Left lung (tissue), 14 donors: ENCODE data around the gene VPS35L. TPM values are rescaled to one million over a fixed set of nuclear protein-coding genes. Genes with fewer than 3 reads are reported as not detected.

Source experiments
- ATAC-seq: fragments of 200-7000 bp; cut with Tn5 transposase; one replicate; pipeline ENCODE4 v1.9.1; 2020; ENCODE audit warnings: moderate library complexity
- DNase-seq, 4 donors: peaks; one replicate each; pipeline ENCODE4 v3.0.0-alpha.2; 2013 to 2020
- H3K27ac ChIP-seq, 2 donors: fragments of 200-600 bp; sonication (generic) in 1 of 2; one replicate each; pipeline versions ENCODE4 v1.5.0 to v1.8.0; 2020 to 2021
- H3K27me3 ChIP-seq, 2 donors: fragments of 200-600 bp; sonication (generic) in 1 of 2; one replicate each; pipeline versions ENCODE4 v1.5.0 to v1.8.0; 2020 to 2021
- H3K36me3 ChIP-seq, 2 donors: fragments of 200-600 bp; sonication (generic) in 1 of 2; one replicate each; pipeline versions ENCODE4 v1.5.0 to v1.8.0; 2020 to 2021
- H3K4me1 ChIP-seq, 2 donors: fragments of 200-600 bp; one replicate each; pipeline ENCODE4 v1.8.0; 2021
- H3K4me3 ChIP-seq, 2 donors: fragments of 200-600 bp; sonication (generic) in 1 of 2; one replicate each; pipeline versions ENCODE4 v1.5.0 to v1.8.0; 2020 to 2021; ENCODE audit warnings: mild to moderate bottlenecking in 1 of 2
- H3K9me3 ChIP-seq, 2 donors: fragments of 200-600 bp; sonication (generic) in 1 of 2; one replicate each; pipeline versions ENCODE4 v1.5.0 to v1.8.0; 2020 to 2021
- intact Hi-C, 2 donors: fragments of 100-400 bp; cut with DNase I; formaldehyde crosslinking; loops; one replicate each; pipeline versions ENCODE4 v1.11.2 to v1.14.2; 2022
- long read RNA-seq, 12 donors: library from polyadenylated mRNA in 2 of 12; unstranded in 2 of 12; transcript quantifications; one replicate each; pipeline ENCODE4 v2.0.0 and lab custom pipeline, GENCODE V29; 2019 to 2026
- polyA plus RNA-seq, 6 donors: library from polyadenylated mRNA; unstranded; fragments of 120-200 nt; gene quantifications; one replicate each; pipeline ENCODE4 v1.2.1, GENCODE V29; 2013; ENCODE audit not compliant: insufficient read length in 6 of 6
- total RNA-seq, 2 donors: library from RNA; stranded (reverse); fragmentation: NEBNext Ultra II Directional; extraction: Animal tissue kit (Norgen Biotek cat#: 25700); gene quantifications; one replicate each; pipeline ENCODE4 v1.2.1, GENCODE V29; 2021
- TF ChIP-seq, protein P1 (sequence below), 2 donors: fragments of 200-600 bp; sonication (generic) in 1 of 2; IDR thresholded peaks; one replicate each; pipeline versions ENCODE4 v1.5.0 to v1.8.0; 2021; ENCODE audit warnings: antibody characterized with exemption in 2 of 2
- donor health status: DM: no; HTN: yes; CAD: no.
- donor health status: DM: no; HTN: no; CAD: no.

VPS35L gene, protein sequence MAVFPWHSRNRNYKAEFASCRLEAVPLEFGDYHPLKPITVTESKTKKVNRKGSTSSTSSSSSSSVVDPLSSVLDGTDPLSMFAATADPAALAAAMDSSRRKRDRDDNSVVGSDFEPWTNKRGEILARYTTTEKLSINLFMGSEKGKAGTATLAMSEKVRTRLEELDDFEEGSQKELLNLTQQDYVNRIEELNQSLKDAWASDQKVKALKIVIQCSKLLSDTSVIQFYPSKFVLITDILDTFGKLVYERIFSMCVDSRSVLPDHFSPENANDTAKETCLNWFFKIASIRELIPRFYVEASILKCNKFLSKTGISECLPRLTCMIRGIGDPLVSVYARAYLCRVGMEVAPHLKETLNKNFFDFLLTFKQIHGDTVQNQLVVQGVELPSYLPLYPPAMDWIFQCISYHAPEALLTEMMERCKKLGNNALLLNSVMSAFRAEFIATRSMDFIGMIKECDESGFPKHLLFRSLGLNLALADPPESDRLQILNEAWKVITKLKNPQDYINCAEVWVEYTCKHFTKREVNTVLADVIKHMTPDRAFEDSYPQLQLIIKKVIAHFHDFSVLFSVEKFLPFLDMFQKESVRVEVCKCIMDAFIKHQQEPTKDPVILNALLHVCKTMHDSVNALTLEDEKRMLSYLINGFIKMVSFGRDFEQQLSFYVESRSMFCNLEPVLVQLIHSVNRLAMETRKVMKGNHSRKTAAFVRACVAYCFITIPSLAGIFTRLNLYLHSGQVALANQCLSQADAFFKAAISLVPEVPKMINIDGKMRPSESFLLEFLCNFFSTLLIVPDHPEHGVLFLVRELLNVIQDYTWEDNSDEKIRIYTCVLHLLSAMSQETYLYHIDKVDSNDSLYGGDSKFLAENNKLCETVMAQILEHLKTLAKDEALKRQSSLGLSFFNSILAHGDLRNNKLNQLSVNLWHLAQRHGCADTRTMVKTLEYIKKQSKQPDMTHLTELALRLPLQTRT
- total RNA-seq (10 to 100 TPM; 57.3 to 70.2 TPM), polyA plus RNA-seq (10 to 100 TPM; 54.8 to 66.1 (median 57.7) TPM)
- long read RNA-seq, donor 1, partial matches to known transcripts = 127 of 154 reads
- long read RNA-seq, donor 1, other reads (novel, unspliced or antisense) = 21 of 154 reads
- long read RNA-seq, donor 2, partial matches to known transcripts = 12 of 18 reads
- long read RNA-seq, donor 2, other reads (novel, unspliced or antisense) = 0 of 18 reads
- long read RNA-seq, donor 3, partial matches to known transcripts = 0 of 8 reads
- long read RNA-seq, donor 3, other reads (novel, unspliced or antisense) = 0 of 8 reads
- long read RNA-seq, donor 4, partial matches to known transcripts = 2 of 7 reads
- long read RNA-seq, donor 4, other reads (novel, unspliced or antisense) = 1 of 7 reads
- long read RNA-seq, donor 5, transcript VPS35L-203 (31 exons, 3,855 nt) = major isoform, 6 of 87 reads
- long read RNA-seq, donor 5, partial matches to known transcripts = 68 of 87 reads
- long read RNA-seq, donor 5, other reads (novel, unspliced or antisense) = 12 of 87 reads
- long read RNA-seq, donor 6, partial matches to known transcripts = 40 of 42 reads
- long read RNA-seq, donor 6, other reads (novel, unspliced or antisense) = 0 of 42 reads
- long read RNA-seq, donor 7, partial matches to known transcripts = 0 of 4 reads
- long read RNA-seq, donor 7, other reads (novel, unspliced or antisense) = 0 of 4 reads
- long read RNA-seq, donor 8, transcript VPS35L-203 (31 exons, 3,855 nt) = major isoform, 6 of 117 reads
- long read RNA-seq, donor 8, partial matches to known transcripts = 103 of 117 reads
- long read RNA-seq, donor 8, other reads (novel, unspliced or antisense) = 8 of 117 reads
- long read RNA-seq, donor 9 = 0 reads
- long read RNA-seq, donor 10, partial matches to known transcripts = 8 of 14 reads
- long read RNA-seq, donor 10, other reads (novel, unspliced or antisense) = 2 of 14 reads
- long read RNA-seq, donor 11 = 0 reads
- long read RNA-seq, donor 12, transcript VPS35L-203 (31 exons, 3,855 nt) = major isoform, 5 of 6 reads
- long read RNA-seq, donor 12, partial matches to known transcripts = 0 of 6 reads
- long read RNA-seq, donor 12, other reads (novel, unspliced or antisense) = 0 of 6 reads

DNA sequence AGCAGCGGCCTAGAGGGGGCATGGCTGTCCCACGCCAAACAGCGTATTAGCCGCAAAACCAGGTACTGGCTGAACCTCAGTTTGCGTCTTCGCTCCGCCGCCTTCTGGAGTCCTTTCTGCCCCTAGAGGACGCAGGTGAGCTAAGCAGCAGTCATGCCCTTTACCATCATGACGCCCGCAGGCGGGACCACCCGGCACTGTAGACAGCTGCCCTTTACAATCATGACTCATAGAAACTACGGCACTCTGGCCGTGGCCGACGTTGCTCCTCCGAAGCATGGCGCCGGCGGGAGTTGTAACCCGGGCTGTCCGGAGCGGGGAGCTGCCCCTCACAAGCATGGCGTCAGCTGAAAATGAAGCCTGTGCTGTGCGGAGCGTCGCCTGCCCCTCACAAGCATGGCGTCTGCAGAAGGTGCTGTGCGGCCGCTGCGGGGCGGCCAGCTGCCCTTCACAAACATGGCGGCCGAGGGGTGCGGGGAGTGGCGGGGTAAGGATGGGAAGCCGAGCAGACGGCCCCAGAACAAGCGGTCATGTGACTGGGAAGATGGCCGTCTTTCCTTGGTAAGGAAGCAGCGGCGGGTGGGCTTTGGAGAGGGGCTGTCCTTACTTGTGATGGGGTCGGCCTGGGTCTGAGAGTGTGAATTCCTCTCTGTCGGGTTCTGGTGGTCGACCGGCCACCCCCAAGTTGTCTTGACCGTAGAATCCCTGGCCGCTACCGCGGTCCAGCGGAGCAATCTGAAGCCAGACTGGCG, at the start of gene VPS35L:
Gene VPS35L (plus strand): TSS at position 518 of the 752 bp plus-strand sequence. CDS start 27 bp downstream, at position 545.
- peaks cover 5 to 16% of the 10 kb centered on the region in 2 donors for H3K4me1 ChIP-seq
- intact Hi-C loops = no loop called here
- peak within 1 kb of the TSS; percentile 60 to 69 for H3K4me3 ChIP-seq
- peak; percentile 99 for ATAC-seq
- peak within 1 kb of the TSS; percentile 80 to 85 for H3K27ac ChIP-seq
- peak; percentile 98 to 99 (median 99) for DNase-seq
- TF ChIP-seq, protein P1, sequence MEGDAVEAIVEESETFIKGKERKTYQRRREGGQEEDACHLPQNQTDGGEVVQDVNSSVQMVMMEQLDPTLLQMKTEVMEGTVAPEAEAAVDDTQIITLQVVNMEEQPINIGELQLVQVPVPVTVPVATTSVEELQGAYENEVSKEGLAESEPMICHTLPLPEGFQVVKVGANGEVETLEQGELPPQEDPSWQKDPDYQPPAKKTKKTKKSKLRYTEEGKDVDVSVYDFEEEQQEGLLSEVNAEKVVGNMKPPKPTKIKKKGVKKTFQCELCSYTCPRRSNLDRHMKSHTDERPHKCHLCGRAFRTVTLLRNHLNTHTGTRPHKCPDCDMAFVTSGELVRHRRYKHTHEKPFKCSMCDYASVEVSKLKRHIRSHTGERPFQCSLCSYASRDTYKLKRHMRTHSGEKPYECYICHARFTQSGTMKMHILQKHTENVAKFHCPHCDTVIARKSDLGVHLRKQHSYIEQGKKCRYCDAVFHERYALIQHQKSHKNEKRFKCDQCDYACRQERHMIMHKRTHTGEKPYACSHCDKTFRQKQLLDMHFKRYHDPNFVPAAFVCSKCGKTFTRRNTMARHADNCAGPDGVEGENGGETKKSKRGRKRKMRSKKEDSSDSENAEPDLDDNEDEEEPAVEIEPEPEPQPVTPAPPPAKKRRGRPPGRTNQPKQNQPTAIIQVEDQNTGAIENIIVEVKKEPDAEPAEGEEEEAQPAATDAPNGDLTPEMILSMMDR (IDR thresholded peaks at IDR 0.05) = peak; percentile 63 to 66
- peaks cover 0 to 8% of the 10 kb centered on the region in 2 donors for H3K36me3 ChIP-seq
- H3K27me3 ChIP-seq = no peaks in the 10 kb centered on the region
- H3K9me3 ChIP-seq = no peaks in the 10 kb centered on the region

DNA sequence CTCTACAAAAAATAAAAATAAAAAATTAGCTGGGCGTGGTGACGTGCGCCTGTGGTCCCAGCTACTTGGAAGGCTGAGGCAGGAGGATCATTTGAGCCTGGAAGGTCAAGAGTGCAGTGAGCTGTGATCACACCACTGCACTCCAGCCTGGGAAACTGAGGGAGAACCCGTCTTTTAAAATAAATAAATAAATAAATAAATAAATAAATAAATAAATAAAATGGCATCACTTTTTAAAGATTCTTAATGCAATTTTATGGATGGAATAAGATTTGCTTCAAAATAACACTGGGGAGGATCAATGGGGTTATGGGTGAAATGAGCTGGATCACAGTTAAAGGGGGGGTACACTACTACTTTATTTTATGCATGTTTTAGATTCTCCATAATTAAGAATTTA, 48.5 kb upstream of the VPS35L start:
- ATAC-seq = no peak
- TF ChIP-seq, protein P1 (IDR thresholded peaks at IDR 0.05) = no peak

DNA sequence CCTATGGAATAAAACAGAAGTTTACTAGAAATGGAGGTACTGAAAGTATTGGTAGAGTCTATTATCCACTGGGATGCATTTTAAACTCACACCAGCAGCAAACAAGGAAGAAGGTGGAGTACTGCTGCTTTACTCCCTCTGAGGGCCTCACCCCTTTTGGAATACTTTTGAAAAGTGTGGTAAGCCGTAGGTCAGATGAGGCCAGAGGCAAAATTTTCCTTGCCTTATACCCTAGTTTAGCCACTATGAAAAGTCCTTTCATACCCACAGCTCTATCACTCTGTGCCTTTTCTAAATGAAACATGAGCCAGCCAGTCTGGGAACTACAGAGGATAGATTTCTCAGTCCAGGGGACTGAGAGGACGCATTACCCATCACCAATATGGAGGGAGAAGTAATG, 47.6 kb upstream of the VPS35L start:
- intact Hi-C loops = no loop called here
- Histone ChIP-seq H3K27ac (no peak overlapping the region), H3K4me1 (peaks cover 0 to 14% of the 10 kb centered on the region in 2 donors), H3K4me3 (no peak overlapping the region), H3K9me3 (no peaks in the 10 kb centered on the region), H3K36me3 (peaks cover 0 to 78% of the 10 kb centered on the region in 2 donors), H3K27me3 (no peaks in the 10 kb centered on the region)
- DNase-seq (no peak), ATAC-seq (peak; percentile 8)
- TF ChIP-seq, protein P1 (IDR thresholded peaks at IDR 0.05) = no peak

More for the DNA sequence above, 48.5 kb upstream of the VPS35L start:
- H3K27ac ChIP-seq = no peak overlapping the region
- peaks cover 0 to 87% of the 10 kb centered on the region in 2 donors for H3K36me3 ChIP-seq
- intact Hi-C loops = no loop called here
- H3K4me3 ChIP-seq = no peak overlapping the region
- H3K27me3 ChIP-seq = no peaks in the 10 kb centered on the region
- no peaks in the 10 kb centered on the region for H3K9me3 ChIP-seq
- no peak for DNase-seq
- peaks cover 0 to 14% of the 10 kb centered on the region in 2 donors for H3K4me1 ChIP-seq
